Right forelimb (tissue), 1 donor: ENCODE results near the gene XRCC5.

Source experiments
- DNase-seq: peaks from one replicate; pipeline ENCODE4 v3.0.0-alpha.2; 2018

Gene XRCC5

DNA sequence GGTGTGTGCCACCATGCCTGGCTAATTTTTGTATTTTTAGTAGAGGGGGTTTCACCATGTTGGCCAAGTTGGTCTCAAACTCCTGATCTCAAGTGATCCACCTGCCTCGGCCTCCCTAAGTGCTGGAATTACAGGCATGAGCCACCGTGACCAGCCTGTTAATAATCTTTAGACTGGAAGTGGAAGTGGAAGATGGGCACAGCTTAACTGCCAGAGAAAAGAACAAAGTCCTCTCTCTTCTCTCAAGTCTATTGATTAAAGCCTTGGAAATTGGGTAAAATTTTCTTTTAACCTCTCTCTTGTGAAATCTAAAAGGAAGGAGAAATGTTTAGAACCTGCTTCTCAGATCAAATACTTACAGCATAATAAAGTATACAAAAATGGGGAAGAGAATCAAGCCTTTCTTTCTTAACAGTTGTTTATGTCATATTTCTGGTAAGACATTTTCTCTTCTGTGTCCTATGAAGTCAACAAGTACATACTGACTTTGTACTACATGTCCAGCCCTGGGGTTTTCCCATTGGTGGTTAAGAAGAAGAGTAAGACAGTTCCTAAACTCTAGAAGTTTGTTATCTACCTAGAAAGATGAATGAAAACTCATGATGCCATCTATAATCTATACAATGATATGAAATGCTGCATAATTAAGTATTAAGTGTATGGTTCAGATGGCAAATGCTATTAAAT is 22.8 kb upstream of the XRCC5 start:
- DNase-seq: no peak

DNA sequence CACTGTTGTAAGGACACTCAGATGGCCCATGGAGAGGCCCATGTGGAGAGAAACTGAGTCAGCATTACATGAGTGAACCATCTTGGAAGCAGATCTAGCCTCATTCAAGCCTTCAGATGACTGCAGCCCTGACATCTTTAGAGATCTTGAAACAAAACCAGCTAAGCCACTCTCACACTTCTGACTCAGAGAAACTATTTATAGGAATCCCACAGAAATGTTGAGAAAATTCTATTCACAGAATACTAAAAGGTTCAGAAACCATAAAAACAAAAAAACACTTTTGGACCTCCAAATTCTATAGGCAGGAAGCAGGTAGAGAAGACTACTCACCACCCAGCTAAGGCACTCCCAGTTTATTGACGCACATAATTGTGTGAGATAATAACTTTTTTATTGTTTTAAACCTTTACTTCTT is 18.8 kb upstream of the XRCC5 start:
- DNase-seq: no peak

DNA sequence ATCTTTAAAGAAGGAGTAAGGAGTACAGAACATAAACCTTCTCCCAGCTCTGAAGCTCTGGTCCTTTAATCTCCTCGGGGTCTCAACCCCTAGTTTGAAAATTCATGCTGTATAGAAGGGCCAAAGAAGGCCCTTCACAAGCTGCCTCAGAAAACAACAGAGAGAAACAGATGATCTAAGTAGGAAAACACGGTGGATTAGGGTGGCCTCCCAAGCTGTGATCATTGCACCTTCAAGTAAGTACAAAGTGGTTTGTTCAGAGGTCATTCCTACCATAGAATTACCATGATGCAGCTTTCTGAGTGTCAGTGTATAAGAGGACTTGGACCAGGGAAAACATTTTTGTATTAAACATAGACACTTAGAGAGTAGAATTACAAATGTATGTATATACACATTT is 16.5 kb upstream of the XRCC5 start:
- no peak for DNase-seq

DNA sequence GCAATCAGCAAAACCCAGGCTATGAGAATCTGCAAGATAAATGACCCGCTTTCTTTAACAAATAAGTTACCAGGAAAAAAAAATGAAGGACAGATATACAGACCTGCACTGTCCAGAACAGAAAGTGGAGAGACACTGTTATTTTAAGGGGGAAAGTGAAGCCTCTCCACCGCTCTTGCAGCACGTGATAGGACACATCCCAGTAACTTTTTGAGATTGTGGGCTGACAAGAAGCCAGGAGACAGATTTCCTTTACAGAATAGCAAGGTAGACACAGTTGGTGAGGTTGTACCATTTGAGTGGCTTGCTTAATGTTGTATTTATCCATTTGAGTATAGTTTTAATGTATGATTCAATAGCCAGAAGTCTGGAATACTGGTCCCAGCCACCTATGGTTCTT is 14.4 kb upstream of the XRCC5 start:
- DNase-seq: no peak

DNA sequence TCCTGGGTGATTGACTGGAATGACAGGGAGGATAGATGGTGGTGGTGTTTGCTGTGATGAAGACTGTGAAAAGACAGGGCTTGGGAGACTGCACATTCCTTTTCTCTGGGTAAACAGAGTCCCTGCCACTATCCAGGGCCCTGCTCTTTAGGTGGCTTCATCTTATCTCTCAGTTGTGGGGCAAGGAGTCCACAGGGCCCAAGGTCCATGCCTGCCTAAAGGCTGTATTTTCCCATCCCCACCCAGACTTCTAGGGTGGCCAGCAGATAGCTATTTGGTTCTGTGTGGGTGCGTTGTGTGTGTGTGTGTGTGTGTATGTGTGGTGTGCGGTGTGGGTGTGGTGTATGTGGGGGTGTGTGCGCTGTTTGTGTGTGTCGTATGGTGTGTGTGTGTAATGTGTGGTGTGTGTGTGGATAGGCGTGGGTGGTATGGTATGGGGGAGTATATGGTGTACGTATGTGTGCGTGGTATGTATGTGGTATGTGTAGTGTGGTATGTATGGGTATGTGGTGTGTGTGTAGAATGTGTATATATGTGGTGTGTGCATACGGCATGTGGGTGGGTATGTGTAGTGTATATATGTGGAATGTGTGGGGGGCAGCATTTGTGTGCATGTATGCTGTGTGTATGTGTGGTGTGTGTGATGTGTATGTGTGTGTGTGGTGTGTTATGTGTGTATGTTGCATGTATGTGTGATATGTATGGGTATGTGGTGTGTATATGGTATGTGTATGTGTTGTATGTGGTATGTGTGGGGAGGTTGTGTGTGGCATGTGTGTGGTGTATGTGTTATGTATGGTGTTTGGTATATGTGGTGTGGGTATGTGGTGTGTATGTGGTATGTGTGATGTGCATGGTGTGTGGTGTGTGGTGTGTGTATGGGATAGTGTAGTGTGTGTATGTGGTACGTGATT is 10.5 kb upstream of the XRCC5 start:
- DNase-seq: no peak

DNA sequence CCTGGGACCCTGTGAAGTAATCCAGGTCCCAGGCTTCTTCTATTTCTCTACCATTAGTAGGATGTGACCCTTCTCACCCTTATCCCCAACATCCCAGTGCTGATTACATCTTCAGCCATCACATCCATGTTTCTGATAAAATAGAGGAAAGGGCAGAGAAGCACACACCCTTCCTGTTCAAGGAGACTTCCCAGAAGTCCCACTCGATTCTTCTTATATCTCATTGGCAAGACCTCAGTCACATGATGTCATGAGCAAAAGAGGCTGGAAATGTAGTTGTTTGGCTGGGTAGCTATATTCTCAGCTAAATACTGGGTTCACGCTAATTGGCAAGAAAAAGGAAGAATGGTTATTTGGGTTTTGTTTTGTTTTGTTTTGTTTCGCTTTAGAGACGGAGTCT is 8.0 kb upstream of the XRCC5 start:
- DNase-seq: no peak

DNA sequence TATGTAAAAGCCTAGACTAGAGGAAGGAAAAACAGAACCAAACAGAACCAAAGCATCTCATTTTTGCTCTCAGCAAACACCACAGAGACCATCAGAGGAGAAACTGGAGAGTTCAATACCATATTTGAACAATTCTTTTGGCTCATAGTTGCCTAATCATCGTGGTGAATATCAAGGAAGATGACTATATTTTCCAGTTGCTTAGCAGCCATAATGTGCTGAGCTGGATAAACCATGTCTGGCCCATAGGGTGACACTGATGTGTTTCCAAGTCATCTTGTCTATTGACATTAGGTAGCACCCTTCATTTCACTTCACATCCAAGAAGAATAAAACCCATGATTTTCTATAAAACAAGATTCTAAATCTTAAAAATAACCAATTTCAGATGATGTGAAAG is 5.9 kb upstream of the XRCC5 start:
- no peak for DNase-seq

DNA sequence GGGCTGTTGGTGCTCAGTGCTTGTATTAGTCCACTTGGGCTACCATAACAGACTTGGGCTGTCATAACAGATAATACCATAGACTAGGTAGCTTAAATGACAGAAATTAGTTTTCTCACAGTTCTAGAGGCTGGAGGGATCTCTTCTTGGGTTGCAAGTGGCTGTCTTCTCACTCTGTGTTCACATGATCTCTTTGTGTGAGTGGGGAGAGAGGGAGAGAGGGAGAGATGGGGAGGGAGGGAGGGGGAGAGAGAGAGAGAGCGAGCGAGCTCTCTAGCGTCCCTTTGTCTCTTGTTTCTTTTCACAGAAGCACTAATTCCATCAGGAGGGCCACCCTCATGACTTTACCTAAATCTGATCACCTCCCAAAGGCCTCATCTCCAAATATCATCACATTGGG is 4.5 kb upstream of the XRCC5 start:
- no peak for DNase-seq

DNA sequence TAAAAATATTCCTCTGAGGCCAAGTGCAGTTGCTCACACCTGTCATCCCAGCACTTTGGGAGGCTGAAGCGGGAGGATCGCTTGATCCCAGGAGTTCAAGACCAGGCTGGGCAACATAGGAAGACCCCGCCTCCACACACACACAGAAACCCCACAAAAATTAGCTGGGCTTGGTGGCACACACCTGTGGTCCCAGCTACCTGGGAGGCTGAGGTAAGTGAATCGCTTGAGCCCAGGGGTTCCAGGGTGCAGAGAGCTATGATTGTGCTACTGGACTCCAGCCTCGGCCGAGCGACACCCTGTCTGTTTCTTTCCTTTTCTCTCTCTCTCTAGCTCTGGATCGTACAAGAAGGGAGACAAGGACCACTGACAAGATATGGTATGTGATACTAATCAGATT is 1.8 kb upstream of the XRCC5 start:
- DNase-seq: no peak

DNA sequence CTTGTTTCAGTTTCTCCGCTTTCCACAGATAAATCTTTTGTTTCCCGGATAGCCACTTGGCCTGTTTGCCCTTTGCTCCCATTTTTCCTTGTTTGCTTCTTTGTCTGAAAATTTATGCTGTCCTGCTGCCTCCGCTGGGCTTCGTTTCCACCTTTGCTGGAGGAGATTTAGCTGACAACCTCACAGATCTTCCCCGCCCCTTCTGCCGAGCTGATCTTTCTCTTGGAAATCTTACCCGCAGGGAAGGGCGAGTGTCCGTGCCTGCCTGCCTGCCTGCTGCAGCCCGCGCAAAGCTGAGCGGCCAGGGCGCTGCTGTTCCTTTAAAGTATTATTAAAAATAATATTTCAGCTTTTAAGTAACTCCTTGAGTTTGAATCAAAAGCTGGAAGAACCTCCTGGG is 1.4 kb upstream of the XRCC5 start:
- no peak for DNase-seq

DNA sequence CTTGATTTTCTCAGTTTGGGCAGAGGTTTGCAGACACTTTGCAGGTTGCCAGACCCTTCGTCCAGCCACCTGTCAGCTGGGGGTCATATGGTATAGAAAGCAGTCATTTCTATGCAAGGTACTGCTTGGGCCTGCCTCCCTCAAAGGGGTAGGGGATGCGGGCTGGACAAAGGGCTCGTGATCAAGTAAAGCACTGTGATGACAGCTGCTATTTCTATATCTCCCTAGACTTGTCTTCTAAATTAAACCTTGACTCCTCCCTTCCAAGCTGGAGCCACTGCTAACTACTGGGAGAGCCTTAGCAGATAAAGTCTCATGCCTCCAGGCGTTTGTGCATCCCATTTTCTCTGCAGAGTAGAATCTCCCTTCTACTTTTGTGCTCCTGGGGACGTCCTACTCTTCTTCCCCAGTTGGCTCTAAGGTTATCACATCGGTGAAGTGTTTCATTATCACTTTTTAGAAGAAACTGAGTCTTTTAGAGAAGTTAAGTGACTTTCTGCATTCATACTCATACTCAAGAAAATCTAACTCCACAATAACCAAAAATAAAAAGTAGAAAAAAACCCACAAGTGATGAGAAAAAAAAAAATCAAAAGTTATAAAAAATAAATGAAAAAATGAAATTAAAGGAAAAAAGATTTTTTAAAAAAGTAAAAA is 710 bp upstream of the XRCC5 start:
- no peak for DNase-seq

DNA sequence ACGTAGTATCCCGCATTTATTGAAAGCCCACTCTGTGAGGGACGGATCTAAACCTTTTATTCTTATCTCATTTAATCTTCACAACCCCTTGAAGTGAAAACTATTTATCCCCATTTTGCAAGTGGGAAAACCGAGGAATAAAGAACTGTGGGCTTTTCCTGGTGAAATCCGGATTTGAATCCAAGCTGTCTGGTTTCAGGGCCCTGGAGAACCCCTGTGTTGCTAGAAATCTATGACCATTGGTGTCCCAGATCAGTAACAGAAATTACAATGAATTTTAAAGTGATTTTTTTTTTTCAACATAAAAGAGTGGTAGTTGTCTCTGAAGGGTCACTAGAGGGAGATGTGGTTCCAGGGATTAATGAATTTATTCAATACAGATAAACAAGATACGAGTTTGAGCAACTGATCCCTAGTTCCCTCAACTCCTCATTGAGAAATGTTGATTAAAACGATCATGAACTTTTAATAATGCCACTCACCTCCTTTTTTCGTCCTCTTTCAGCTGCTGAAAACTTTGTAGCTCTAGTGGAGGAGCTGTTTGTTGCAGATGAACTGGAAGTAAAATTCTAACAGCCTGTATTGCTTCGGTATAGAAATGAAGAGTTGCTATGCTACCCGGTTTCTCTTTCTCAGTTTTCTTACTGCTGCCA is 940 bp downstream of the XRCC5 start:
- DNase-seq: no peak

DNA sequence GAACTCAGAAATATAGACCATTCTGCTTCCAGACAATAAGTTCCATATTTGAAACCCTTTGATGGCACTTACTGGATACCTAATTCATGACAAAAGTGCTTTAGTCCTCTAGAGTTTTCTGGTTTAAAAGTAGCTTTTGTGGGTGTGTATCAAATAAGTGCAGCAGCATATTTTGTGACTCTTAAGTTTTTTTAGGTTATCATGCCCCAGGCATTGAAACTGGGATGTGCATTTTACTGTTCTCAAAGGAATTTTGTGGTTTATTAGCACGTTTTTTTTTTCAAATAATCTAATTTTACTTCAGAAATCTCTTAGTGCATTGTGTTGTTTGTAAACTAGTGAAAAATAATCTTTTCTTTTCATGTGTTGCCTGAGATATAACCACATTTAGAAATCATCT is 1.5 kb downstream of the XRCC5 start:
- DNase-seq: no peak

DNA sequence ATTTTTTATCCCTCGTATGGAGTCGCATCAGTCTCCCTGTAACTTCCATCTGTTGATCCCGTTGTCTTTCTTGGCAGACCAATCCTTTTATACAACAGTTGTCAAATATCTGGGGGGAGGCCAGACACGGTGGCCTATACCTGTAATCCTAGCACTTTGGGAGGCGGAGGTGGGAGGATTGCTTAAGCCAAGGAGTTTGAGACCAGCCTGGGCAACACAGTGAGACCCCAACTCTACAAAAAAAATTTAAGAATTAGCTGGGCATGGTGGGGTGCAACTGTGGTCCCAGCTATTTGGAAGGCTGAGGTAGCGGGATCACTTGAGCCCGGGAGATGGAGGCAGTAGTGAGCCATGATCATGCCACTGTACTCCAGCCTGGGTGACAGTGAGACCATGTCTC is 2.0 kb downstream of the XRCC5 start:
- no peak for DNase-seq

DNA sequence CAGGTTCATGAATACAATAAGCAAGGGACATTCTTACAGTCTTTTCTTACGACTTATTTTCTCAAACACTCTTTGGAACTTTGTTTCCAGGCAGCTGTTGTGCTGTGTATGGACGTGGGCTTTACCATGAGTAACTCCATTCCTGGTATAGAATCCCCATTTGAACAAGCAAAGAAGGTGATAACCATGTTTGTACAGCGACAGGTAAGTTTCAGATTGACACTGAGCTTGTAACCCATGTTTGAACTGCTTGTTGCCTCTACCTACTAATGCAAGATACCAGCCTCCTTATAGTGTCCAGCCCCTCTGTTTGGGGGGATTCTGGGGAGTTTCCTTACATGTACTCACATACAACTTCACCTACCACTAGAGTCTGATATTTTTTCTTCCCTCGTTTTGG is 3.8 kb downstream of the XRCC5 start:
- DNase-seq: no peak

DNA sequence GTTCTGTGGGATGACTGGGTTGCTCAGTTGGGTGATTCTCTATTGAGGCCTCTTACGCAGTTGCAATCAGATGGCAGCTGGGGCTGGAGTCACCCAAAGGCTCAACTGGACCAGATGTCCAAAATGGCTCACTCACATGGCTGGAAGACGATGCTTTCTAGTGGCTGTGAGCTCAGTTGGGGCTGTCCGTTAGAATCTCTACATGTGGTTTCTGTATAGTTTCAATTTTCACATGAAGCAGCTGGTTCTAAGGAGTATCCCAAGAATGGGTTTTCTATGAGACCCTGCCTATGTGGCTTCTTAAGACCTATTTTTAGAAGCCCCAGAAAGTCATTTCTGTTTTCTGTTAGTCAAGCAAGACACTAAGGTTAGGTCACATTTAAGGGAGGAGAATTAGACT is 4.4 kb downstream of the XRCC5 start:
- DNase-seq: no peak

DNA sequence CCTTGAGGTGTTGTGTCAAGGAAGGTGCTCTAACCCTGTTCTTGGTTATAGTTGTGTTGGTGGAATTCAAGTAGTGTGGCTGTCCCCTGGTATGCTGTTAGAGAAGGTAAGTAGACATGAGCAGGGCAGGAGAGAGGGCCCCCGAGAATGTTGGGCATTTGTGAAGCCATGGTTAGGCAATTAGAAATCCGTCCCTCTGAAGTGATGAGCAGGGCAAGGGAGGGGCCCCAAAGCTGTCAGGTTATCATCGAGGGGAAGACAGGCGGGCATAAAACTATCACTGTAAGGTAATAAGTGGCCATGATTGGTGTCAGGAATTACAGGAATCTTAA is 5.2 kb downstream of the XRCC5 start:
- no peak for DNase-seq

DNA sequence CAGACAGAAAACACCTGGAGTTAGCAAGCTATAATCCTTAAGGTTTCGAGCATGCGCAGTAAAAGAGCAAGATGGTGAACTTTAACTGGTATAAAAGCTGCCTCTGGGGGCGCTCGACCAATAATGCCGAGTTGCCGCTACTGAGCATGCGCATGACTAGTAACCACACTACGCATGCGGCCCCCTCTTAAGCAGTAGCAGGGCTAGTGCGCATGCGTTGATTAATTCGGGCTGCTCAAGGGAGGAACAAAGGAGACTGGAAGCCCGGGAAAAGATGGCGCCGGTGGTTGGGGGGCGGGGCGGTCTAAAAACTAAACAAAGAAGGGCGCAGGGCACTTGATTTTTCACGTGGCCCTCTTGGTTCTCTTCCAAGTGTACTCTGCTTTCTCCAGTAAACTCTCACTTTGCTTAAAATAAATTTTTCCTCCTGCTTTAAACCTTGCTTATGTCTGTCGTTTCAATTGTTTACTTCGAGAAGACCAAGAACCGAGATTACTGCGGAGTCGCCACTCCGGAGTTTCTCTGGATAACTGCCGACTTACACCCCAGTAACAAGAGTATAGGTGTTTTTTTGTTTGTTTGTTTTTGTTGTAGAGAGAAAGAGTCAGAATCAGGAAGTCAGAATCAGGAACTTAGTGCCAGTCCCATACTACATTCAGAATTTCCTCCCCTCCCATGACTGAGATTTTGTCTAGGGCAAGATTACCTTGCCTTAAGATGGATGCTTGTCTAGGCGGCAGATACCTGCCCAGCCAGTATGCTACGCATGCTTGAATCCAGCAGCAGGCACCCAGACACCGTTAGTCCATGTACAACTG is 5.8 kb downstream of the XRCC5 start:
- DNase-seq: peak; percentile 98

DNA sequence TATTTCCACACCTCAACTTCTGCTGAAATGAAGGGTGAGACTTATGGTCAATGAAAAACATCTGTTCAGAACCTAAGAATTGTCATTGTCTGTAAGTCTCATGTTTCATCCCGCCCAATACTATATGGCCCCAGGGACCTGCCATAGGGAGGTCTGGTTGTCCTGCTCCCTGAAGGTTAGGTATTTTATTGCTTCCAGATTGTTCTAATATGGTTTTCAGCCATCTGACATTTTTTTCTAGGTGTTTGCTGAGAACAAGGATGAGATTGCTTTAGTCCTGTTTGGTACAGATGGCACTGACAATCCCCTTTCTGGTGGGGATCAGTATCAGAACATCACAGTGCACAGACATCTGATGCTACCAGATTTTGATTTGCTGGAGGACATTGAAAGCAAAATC is 7.3 kb downstream of the XRCC5 start:
- DNase-seq: no peak

DNA sequence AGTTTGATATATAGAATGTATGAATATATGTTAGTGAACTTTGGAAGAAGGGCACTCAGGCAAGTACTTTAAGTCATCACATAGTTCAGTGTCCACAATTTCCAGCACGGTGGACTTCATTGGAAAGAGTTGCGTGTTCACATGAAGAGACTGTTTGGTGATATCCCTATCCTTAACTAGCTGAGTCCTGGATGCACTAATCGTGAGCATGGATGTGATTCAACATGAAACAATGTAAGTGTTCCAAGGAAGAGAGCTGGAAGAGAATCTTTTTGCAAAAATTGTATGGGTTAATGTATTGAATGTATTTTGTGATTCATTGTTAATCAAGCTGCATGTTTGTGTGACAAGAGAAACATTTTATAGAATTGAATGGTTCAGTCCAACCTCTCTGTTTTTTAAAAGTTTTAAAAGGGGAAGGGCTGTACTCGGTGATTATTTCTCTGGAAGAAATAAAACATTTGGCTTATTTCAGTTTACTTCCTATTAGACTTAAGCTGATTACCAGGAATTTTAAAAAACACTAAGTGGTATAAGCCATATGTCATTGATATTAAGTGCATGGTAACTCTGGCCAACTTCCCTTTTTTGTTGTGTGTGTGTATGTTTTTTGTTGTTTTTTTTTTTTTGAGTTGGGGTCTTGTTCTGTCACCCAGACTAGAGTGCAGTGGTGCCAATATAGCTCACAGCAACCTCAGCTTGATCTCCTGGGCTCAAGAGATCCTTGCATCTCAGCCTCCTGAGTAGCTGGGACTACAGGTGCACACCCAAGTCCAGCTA is 8.6 kb downstream of the XRCC5 start:
- no peak for DNase-seq

DNA sequence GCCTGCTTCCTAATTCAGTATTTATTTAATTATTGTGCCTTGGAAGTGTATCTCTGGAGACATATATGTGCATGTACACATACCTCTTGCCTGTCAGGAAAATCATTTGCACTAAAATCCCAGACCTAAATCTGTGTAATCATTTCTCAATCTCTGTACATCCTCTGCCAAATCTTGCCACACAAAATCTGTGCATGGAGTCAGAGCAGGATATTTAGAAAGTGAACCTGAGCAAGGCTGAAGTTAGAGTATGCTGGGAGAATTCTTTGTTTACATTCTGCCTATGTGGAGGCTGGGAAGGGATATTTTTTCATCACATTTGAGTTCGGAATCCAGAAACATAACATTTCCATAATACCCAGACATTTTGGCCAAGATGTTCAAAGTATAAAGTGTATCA is 9.3 kb downstream of the XRCC5 start:
- DNase-seq: no peak

DNA sequence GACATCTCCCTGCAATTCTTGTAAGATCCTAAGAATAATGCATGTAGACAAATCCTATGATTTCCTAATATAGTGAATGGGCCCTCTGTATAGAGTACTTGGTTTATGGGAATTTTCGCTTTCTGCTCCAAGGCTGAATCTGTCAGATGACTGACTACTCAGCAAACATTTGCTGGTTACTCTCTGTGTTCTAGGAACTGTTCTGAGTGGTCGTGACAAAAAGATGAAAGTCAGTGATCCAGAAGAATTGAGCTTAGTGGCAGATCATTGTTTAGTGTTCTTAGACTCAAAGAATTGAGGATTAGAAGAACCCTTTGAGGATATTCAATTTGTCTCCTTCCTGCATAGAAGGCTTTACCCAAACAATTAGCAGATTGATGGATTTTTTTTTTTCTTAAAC is 10.0 kb downstream of the XRCC5 start:
- DNase-seq: no peak
